OCI-M1 (cell line): ENCODE measurements around the gene CA10.

Experiments
- DNase-seq: peaks from one replicate; lab custom pipeline; 2025; lab: John Stamatoyannopoulos, UW

The CA10 gene

DNA sequence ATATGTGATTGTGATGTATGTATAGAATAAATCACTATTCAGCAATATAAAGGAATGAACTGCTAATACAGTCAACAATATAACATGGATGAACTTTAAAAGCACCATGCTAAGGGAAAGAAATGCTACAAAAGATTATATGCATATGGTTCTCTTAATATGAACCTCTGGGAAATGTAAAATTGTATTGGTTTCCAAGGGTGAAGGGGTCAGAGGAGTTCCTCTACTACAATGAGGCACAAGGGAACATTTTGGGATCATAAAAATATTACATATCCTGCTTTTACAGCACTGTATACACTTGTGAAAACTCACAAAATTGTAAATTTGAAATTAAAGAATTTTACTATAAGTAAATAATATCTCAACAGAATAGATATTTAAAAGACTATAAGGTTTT, 111.4 kb downstream of the CA10 start:
- DNase-seq: no peak

DNA sequence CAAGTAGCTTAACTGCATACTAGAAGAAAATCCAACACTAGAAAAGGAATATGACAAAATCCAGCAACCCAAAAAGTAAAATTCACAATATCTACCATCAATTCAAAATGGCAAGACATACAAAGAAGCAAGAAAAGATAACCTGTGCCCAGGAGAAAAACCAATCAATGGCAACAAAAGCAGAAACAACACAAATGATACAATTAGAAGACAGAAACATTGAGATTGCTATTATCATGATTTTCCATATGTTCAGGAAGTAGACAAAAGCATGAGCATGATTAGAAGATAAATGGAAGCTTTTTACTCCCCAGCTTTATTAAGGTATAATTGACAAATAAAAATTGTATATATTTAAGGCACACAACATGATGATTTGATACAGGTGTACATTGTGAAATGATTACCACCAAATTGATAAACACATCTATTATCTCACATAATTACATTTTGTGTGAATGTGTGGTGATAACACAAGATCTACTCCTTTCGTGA, 117.3 kb downstream of the CA10 start:
- no peak for DNase-seq

GRCh38 chr17:52036416-52036815, 122.1 kb downstream of the CA10 start:
- no peak for DNase-seq

DNA sequence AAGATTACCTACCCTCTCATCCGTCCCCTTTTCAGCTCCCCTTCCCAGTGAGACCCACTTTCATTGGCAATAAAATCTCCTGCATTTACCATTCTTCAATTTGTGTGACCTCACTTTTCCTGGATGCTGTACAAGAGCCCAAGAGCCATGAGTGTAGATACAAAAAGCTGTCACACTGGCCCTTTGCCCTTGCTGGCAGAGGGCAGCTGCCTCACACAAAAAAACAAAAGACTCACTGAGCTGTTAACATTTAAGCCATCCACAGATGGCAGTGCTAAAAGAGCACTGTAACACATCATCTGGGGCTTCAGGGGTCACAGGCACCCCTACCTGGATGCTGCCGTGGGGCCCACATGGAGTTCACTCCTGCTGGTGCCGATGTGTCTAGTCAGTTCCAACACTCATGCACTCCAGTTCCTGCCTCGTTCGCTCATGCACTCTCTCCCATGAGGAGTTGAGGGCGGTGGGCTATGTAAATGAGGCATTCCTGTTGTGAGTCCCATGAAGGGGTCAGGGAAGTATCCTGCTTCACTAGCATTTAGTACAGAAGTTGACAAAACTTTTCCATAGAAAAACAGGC, 123.1 kb downstream of the CA10 start:
- DNase-seq: no peak

DNA sequence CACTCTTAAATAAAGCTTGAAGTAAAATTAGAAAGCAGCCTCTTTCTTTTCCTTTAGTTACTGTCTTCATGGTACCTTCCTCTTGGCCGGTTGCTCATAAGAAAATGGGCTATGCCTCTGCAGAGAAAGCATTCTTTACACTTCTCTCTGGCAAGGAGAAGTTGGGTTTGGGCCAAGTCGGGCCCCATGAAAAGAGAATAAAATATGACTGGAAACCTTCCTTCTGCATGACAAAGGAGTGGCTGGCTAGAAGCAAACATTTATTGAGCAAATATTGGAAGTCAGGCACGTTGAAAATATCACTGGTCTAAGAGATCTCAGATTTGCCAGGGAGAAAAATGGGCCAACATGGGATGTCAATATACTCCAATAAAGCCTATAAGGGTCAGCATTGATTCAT, 126.1 kb downstream of the CA10 start:
- DNase-seq: no peak

GRCh38 chr17:52030052-52030451, 128.5 kb downstream of the CA10 start:
- DNase-seq: no peak

- DNase-seq: no peak
These were observed 130.8 kb downstream of the CA10 start for GRCh38 chr17:52027620-52028295.

DNA sequence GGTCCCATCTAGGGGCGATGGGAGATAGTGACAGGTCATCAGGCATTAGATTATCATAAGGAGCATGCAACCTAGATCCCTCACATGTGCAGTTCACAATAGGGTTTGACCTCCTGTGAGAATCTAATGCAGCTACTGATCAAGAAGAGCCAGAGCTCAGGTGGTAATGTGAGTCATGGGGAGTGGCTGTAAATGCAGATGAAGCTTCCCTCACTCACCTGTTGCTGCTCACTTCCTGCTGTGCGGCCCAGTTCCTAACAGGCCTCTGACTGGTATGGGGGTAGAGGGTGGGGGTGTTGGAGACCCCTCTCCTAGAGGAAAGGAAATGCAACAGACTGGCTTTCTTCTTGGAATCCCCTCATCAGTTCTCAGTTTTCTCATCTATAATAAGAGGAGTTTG, 131.4 kb downstream of the CA10 start:
- DNase-seq: no peak

DNA sequence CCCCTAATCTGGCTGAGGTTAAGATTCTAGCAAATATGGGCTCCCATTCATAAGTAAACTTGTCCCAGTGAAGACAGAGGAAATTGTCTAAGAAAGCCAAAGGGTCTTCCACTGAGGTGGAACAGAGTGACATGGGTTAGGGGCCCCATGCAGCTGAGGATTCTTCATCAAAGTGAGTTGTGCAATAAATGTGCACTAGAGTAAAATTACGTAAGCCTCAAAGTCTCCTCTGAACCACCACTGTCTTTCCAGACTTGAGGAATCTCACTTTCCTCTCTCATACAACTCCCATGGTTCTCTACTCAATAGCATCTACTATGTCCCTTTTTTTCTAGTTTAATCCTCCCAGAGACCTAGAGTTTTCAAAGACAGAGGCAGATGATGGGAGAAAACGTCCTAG, 132.4 kb downstream of the CA10 start:
- DNase-seq: no peak

DNA sequence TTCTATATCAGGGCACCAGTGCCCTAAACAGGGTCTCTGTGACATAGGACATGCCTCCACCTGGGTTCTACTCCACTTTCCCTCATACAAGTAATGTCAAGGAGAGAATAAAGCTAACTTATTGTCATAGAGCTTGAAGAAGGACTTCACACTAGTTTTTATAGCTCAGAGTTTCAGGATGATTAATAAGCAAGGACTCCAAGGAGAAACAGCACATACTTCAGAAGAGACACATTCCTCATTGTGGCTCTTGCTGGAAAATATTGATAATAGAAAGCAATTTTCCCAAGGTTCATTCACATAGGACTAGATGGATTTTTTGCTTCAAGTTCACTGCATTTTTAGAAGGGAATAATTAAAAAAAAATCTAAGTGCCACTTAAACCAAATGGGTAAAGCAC, 133.3 kb downstream of the CA10 start:
- DNase-seq: no peak

DNA sequence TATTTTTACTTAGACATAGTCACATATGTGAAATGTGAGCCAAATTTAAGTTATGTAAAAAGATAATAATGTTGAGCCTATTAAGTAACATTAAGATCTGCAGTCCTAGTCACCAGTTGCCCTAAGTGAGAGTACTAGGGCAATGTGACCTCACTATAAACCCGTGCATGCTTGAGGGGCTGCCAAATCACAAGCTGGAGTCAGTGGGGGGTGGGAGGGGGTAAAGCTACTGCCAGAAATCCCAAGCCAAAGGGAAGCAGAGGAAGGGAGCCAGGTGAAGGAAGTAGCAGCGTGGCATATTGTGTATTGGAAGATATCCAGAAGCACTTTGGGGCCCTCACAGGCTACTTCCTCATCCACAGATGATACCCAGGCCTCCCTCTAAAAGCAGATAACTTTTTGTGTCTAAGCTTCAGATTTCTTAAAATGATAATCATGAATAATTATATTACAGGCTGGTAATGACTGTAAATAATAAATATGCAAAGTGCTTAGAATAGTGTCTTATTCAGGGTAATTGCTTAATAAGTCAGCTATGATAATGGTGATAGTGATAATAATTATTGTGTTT, 134.1 kb downstream of the CA10 start:
- DNase-seq: no peak

DNA sequence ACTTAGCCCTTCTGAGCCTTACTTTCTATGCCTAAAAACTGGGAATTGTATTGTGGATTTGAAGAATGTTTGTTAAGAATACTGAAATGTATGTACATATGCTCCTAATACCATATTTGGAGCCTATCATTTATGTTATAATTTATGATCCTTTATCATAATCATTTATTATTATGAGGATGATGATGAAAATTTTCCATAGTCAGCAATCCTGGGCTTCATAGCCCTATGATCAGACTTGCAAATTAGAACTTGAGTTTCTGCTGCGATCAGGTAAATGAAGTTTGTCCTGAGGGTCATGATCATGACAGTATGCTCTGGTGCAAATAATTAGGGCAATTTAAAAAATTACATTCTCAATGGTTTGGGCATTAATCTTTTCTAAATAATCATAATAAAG, 147.4 kb downstream of the CA10 start:
- no peak for DNase-seq

DNA sequence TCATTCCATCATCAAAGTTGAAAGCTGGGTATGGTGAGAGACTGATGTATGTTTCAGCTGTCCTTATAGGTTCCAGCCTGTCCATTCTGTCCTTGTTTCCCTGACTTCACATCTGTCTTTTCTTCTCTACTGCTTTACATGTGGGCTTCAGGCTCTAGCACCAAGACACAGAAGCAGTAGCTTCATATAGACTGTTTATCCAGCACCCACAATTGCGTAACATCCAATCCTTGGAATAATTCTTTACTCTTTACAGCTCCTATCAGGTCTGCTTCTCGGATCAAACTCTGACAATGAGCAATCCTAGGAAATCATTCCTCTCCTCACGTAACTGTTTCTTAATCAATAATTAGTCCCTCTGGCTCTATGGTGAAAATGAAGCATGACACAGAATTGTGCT, 158.9 kb downstream of the CA10 start:
- DNase-seq: no peak

- DNase-seq: no peak
These were observed 160.8 kb downstream of the CA10 start for GRCh38 chr17:51997723-51998122.

- no peak for DNase-seq
These were observed 162.6 kb downstream of the CA10 start for GRCh38 chr17:51995797-51996403.

- no peak for DNase-seq
These were observed 165.6 kb downstream of the CA10 start for GRCh38 chr17:51992864-51993416.

DNA sequence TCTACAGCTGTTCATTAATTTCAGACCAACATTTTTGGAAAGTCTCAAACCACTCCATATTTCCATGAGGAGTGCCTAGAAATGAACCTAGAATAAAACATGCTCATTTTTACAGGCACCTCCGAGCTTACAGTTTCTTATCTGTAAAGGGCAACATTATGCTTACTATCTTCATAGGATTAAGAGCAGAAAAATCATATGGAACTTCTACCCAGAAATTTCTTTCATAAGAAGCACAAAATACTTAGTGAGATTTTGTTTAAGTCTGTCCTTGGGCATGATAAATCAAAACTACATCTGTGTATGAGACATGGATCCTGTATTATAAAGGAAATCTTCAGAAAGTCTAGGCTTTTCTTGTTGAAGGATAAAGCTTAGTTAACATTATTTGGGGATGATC, 187.4 kb downstream of the CA10 start:
- no peak for DNase-seq

DNA sequence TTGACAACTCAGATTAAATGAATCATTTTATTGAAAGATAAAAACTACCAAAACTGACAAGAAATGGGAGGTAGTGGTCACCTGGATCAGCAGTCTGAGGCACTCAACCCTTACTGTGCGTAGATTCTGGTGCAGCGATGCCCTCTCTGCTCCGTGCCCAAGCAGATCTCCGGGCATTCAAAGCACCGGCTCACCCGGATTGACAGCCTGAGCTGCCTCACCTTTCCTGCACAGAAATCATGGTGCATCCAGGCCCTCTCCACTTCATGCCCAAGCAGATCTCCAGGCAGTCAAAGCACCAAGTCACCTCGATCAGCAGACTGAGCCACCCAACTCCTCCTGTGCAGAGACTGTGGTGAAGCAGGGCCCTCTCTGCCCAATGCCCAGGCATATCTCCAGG, 196.8 kb downstream of the CA10 start:
- no peak for DNase-seq

DNA sequence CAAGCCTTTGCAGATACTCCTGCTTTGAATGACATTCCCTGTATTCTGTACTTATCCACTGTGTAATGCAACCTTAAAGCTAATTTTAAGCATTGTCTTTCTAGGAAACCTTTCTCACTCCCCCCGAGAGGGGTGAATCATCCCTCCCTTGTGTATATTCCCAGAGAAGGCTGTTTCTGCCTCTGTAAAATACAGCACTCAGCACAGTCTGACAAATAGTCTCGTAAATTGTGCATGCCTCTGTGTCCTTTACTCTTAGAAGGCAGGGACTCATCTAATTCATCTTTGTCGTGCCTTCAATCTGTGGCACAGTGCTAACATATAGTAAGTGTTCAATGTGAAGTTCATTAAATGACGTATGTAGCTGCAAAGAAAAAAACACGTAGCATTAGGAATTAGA, 200.7 kb downstream of the CA10 start:
- DNase-seq: no peak

DNA sequence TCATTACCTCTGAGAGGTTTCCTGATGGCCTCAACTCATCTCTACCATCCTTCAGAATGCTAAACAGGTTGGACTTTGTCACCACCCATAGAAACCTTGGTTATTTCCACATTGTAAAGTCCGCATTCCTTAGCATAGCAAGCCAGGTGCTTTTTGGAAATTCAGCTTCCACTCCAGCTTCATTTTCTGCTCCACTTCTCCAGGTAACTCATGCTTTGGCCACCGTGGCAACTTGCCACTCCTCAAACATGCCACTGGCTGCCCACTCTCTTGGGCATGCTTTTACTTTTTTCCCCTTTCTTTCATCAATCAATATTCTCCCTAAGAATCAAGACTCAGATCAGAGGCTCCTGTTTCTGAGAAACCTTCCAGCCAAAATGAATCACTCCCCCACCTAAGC, 203.3 kb downstream of the CA10 start:
- no peak for DNase-seq

DNA sequence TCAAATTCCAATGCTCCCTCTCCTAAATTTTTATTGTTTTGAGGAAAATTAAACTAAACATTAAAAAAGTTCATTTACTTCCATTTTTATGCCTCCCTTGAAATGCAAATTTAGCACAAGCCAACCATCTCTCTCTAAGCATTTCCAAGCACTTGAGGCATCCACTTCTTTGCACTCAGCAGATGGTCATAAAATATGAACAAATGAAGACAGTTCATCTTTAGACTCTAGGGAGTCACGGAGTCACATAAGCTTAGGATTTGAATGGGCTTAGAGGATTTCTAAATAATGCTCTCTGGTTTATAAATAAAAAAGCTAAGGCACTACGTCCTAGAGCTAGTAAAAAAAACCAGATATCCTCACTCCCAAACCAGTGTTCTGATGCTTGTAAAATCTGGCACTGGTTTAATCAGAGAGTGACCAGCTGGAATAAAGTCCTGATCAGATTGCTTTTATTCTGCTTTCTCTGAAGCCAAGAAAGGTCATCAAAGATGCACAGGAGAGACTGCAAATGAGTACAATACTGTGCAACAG, 204.2 kb downstream of the CA10 start:
- no peak for DNase-seq

GRCh38 chr17:51951741-51952140, 206.8 kb downstream of the CA10 start:
- no peak for DNase-seq

DNA sequence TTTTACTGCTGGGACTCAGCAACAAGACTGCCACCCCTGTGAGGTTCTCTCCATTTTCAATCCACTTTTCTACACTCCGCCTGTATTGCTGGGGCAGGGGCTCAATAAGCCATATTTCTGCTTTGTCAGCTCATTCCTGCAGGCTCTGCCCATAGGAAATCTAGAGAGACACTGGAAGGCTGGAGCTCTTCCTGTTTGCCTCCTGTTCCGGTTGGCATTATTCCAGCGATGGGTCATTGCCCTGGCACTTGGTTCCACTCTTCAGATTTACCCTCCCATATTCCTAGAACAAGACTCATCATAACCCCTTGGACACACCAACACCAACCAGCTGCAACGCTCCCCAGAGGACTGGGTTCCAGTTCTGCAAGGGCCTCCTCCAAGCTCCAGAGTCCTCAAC, 210.4 kb downstream of the CA10 start:
- no peak for DNase-seq
